ENCODE results near the gene GJD2.

GJD2 gene

GRCh38 chr15:34759347-34759746 lies 4.5 kb upstream of the GJD2 start:
- no peak overlapping the region for H3K9ac ChIP-seq (ENCODE audit: low read depth, low read length, poor library complexity, severe bottlenecking)
- TF ChIP-seq EZH2phosphoT487 (IDR thresholded peaks at IDR 0.05; ENCODE audit: borderline replicate concordance) = no peak
- TF ChIP-seq CTCF (conservative IDR thresholded peaks at IDR 0.05; ENCODE audit: low read length) = no peak

GRCh38 chr15:34757262-34757661 lies 2.5 kb upstream of the GJD2 start:
- no peaks in the 10 kb centered on the region for H3F3A ChIP-seq (ENCODE audit: low read depth)
- H3K9me2 ChIP-seq (replicated peaks; ENCODE audit: low read depth, low read length) = no peaks in the 10 kb centered on the region
- no peaks in the 10 kb centered on the region for H4K20me1 ChIP-seq (ENCODE audit: insufficient read depth, low read length, poor library complexity, severe bottlenecking)
- TF ChIP-seq CTCF (conservative IDR thresholded peaks at IDR 0.05; ENCODE audit: low read length) (no peak), EZH2phosphoT487 (IDR thresholded peaks at IDR 0.05; ENCODE audit: borderline replicate concordance) (no peak)
- no peak overlapping the region for H3K4me2 ChIP-seq (ENCODE audit: low read depth, low read length, poor library complexity, severe bottlenecking)
- H3K9me3 ChIP-seq (ENCODE audit: insufficient read depth, low read depth, low read length) = no peaks in the 10 kb centered on the region
- no peak overlapping the region for H2AFZ ChIP-seq (ENCODE audit: low read length)
- no peaks in the 10 kb centered on the region for H3K36me3 ChIP-seq (ENCODE audit: insufficient read depth, low read length)
- H3K9ac ChIP-seq (ENCODE audit: low read depth, low read length, poor library complexity, severe bottlenecking) = no peak overlapping the region
- no peak overlapping the region for H3K4me3 ChIP-seq (ENCODE audit: low read length, poor library complexity, severe bottlenecking)
- H3K27me3 ChIP-seq (ENCODE audit: insufficient read depth, low read length, poor library complexity, severe bottlenecking) = no peaks in the 10 kb centered on the region
- H3K79me2 ChIP-seq (ENCODE audit: insufficient read depth, low read length) = no peaks in the 10 kb centered on the region
- no peaks in the 10 kb centered on the region for H3K4me1 ChIP-seq (ENCODE audit: insufficient read depth, low read length, poor library complexity, severe bottlenecking)

More at GRCh38 chr15:34759347-34759746, 4.5 kb upstream of the GJD2 start:
- no peaks in the 10 kb centered on the region for H3K4me1 ChIP-seq (ENCODE audit: insufficient read depth, low read length, poor library complexity, severe bottlenecking)
- H3F3A ChIP-seq (ENCODE audit: low read depth) = no peaks in the 10 kb centered on the region
- no peaks in the 10 kb centered on the region for H3K36me3 ChIP-seq (ENCODE audit: insufficient read depth, low read length)
- H3K9me3 ChIP-seq (ENCODE audit: insufficient read depth, low read depth, low read length) = no peaks in the 10 kb centered on the region
- H3K79me2 ChIP-seq (ENCODE audit: insufficient read depth, low read length) = no peaks in the 10 kb centered on the region
- H3K4me2 ChIP-seq (ENCODE audit: low read depth, low read length, poor library complexity, severe bottlenecking) = no peak overlapping the region
- no peak overlapping the region for H3K4me3 ChIP-seq (ENCODE audit: low read length, poor library complexity, severe bottlenecking)
- no peak overlapping the region for H2AFZ ChIP-seq (ENCODE audit: low read length)
- H4K20me1 ChIP-seq (ENCODE audit: insufficient read depth, low read length, poor library complexity, severe bottlenecking) = no peaks in the 10 kb centered on the region
- no peaks in the 10 kb centered on the region for H3K9me2 ChIP-seq (replicated peaks; ENCODE audit: low read depth, low read length)
- no peaks in the 10 kb centered on the region for H3K27me3 ChIP-seq (ENCODE audit: insufficient read depth, low read length, poor library complexity, severe bottlenecking)

GRCh38 chr15:34755419-34755773 lies 598 bp upstream of the GJD2 start:
- Histone ChIP-seq H3K27me3 (ENCODE audit: insufficient read depth, low read length, poor library complexity, severe bottlenecking) (no peaks in the 10 kb centered on the region), H3K79me2 (ENCODE audit: insufficient read depth, low read length) (no peaks in the 10 kb centered on the region), H3K4me3 (ENCODE audit: low read length, poor library complexity, severe bottlenecking) (no peak overlapping the region), H3K4me2 (ENCODE audit: low read depth, low read length, poor library complexity, severe bottlenecking) (no peak overlapping the region), H4K20me1 (ENCODE audit: insufficient read depth, low read length, poor library complexity, severe bottlenecking) (no peaks in the 10 kb centered on the region), H2AFZ (ENCODE audit: low read length) (no peak overlapping the region), H3K9me3 (ENCODE audit: insufficient read depth, low read depth, low read length) (no peaks in the 10 kb centered on the region), H3F3A (ENCODE audit: low read depth) (no peaks in the 10 kb centered on the region), H3K9ac (ENCODE audit: low read depth, low read length, poor library complexity, severe bottlenecking) (no peak overlapping the region), H3K4me1 (ENCODE audit: insufficient read depth, low read length, poor library complexity, severe bottlenecking) (no peaks in the 10 kb centered on the region), H3K36me3 (ENCODE audit: insufficient read depth, low read length) (no peaks in the 10 kb centered on the region), H3K9me2 (replicated peaks; ENCODE audit: low read depth, low read length) (no peaks in the 10 kb centered on the region)
- TF ChIP-seq EZH2phosphoT487 (IDR thresholded peaks at IDR 0.05; ENCODE audit: borderline replicate concordance) (no peak), CTCF (conservative IDR thresholded peaks at IDR 0.05; ENCODE audit: low read length) (no peak)

All from Loucy (cell line).